ENCODE measurements around the gene TICRR. TPM values are rescaled to one million over a fixed set of nuclear protein-coding genes. Genes with fewer than 3 reads are reported as not detected.

Gene TICRR
- total RNA-seq, 1 donor from 2014 or later = 5.2 TPM

- Histone ChIP-seq H3K4me1 (peaks cover 17% of the 10 kb centered on the region), H3K36me3 (no peaks in the 10 kb centered on the region), H3K9me3 (no peaks in the 10 kb centered on the region), H3K27ac (no peak overlapping the region), H3K27me3 (no peaks in the 10 kb centered on the region), H3K4me3 (no peak overlapping the region)
- TF ChIP-seq CTCF (IDR thresholded peaks at IDR 0.05) (no peak), POLR2A (IDR thresholded peaks at IDR 0.05) (no peak), POLR2AphosphoS5 (IDR thresholded peaks at IDR 0.05; ENCODE audit: insufficient read depth in 1 of 2, low read depth in 1 of 2) (no peak)
- intact Hi-C loops (cut with DNase I) = no loop called here
- no peak for DNase-seq (ENCODE audit: extremely low spot score in 2 of 2)
These were observed 85.3 kb downstream of the TICRR start for GRCh38 chr15:89660556-89660955.

GRCh38 chr15:89662893-89663626 lies 87.8 kb downstream of the TICRR start:
- Histone ChIP-seq H3K27ac (peak overlapping the region; percentile 31), H3K36me3 (no peaks in the 10 kb centered on the region), H3K4me1 (peaks cover 17% of the 10 kb centered on the region), H3K27me3 (no peaks in the 10 kb centered on the region), H3K9me3 (no peaks in the 10 kb centered on the region), H3K4me3 (no peak overlapping the region)
- intact Hi-C loops (cut with DNase I) = no loop called here
- no peak for DNase-seq (ENCODE audit: extremely low spot score in 2 of 2)
- TF ChIP-seq POLR2AphosphoS5 (IDR thresholded peaks at IDR 0.05; ENCODE audit: insufficient read depth in 1 of 2, low read depth in 1 of 2) (peak in 1 of 2 donors; percentile 47), CTCF (IDR thresholded peaks at IDR 0.05) (no peak), POLR2A (IDR thresholded peaks at IDR 0.05) (no peak)

- H3K9me3 ChIP-seq = no peaks in the 10 kb centered on the region
- DNase-seq (ENCODE audit: extremely low spot score in 2 of 2) = no peak
- no peaks in the 10 kb centered on the region for H3K36me3 ChIP-seq
- no peaks in the 10 kb centered on the region for H3K27me3 ChIP-seq
- H3K27ac ChIP-seq = peak overlapping the region; percentile 81
- peak overlapping the region; percentile 38 to 60 for H3K4me3 ChIP-seq
- H3K4me1 ChIP-seq = peaks cover 17% of the 10 kb centered on the region
- TF ChIP-seq POLR2AphosphoS5 (IDR thresholded peaks at IDR 0.05; ENCODE audit: insufficient read depth in 1 of 2, low read depth in 1 of 2) (no peak), POLR2A (IDR thresholded peaks at IDR 0.05) (no peak), CTCF (IDR thresholded peaks at IDR 0.05) (no peak)
- intact Hi-C loops (cut with DNase I) = no loop called here
These were observed 89.4 kb downstream of the TICRR start for GRCh38 chr15:89664441-89665350.

- DNase-seq (ENCODE audit: extremely low spot score in 2 of 2) = peak in 1 of 2 donors; percentile 64
- intact Hi-C loops (cut with DNase I) = no loop called here
- Histone ChIP-seq H3K4me3 (peak overlapping the region; percentile 38 to 60), H3K9me3 (no peaks in the 10 kb centered on the region), H3K27me3 (no peaks in the 10 kb centered on the region), H3K27ac (peak overlapping the region; percentile 81), H3K4me1 (peaks cover 17% of the 10 kb centered on the region), H3K36me3 (no peaks in the 10 kb centered on the region)
- TF ChIP-seq POLR2AphosphoS5 (IDR thresholded peaks at IDR 0.05; ENCODE audit: insufficient read depth in 1 of 2, low read depth in 1 of 2) (peak in 1 of 2 donors; percentile 40), CTCF (IDR thresholded peaks at IDR 0.05) (no peak), POLR2A (IDR thresholded peaks at IDR 0.05) (no peak)
These were observed 90.3 kb downstream of the TICRR start for GRCh38 chr15:89665449-89666181.

Data from vagina (tissue), 2 donors.